MM.1S (cell line): ENCODE results near the gene ZBED5.

ENCODE experiments used
- DNase-seq: peaks from one replicate; pipeline ENCODE4 v3.0.0-alpha.2; 2015
- H2AFZ ChIP-seq: fragments of 300-600 bp; sonication (generic); 2 replicates; pipeline ENCODE4 v1.6.0; 2016; ENCODE audit warnings: antibody characterized with exemption, low read length
- H3F3A ChIP-seq: fragments of 300-600 bp; sonication (generic); 2 replicates; pipeline ENCODE4 v1.6.1; 2016; ENCODE audit warnings: mild to moderate bottlenecking, antibody characterized with exemption, low read length, moderate library complexity, mixed read lengths; ENCODE audit not compliant: insufficient read depth
- H3K27ac ChIP-seq: fragments of 300-600 bp; sonication (generic); 2 replicates; pipeline ENCODE4 v1.5.1; 2016; ENCODE audit warnings: mild to moderate bottlenecking, low read length
- H3K27me3 ChIP-seq: fragments of 300-600 bp; sonication (generic); replicated peaks from 2 replicates; pipeline ENCODE4 v1.6.0; 2016; ENCODE audit warnings: low read length; ENCODE audit not compliant: insufficient read depth
- H3K36me3 ChIP-seq: fragments of 300-600 bp; sonication (generic); replicated peaks from 2 replicates; pipeline ENCODE4 v1.6.1; 2016; ENCODE audit warnings: mild to moderate bottlenecking, low read length, mixed read lengths; ENCODE audit not compliant: insufficient read depth
- H3K4me1 ChIP-seq: fragments of 300-600 bp; sonication (generic); 2 replicates; pipeline ENCODE4 v1.6.1; 2016; ENCODE audit warnings: low read length, mixed read lengths
- H3K4me2 ChIP-seq: fragments of 300-600 bp; sonication (generic); 2 replicates; pipeline ENCODE4 v1.6.0; 2016; ENCODE audit warnings: low read depth, low read length
- H3K4me3 ChIP-seq: fragments of 300-600 bp; sonication (generic); 2 replicates; pipeline ENCODE4 v1.5.1; 2016; ENCODE audit warnings: low read length, mixed read lengths
- H3K79me2 ChIP-seq: fragments of 300-600 bp; sonication (generic); 2 replicates; pipeline ENCODE4 v1.6.1; 2016; ENCODE audit warnings: mixed run types, low read length, mixed read lengths
- H3K9ac ChIP-seq: fragments of 300-600 bp; sonication (generic); 2 replicates; pipeline ENCODE4 v1.6.1; 2016; ENCODE audit warnings: low read length, mixed read lengths
- H3K9me2 ChIP-seq: fragments of 300-600 bp; sonication (generic); replicated peaks from 2 replicates; pipeline ENCODE4 v1.6.1; 2016; ENCODE audit warnings: mild to moderate bottlenecking, low read length, mixed read lengths; ENCODE audit not compliant: insufficient read depth
- H3K9me3 ChIP-seq: fragments of 300-600 bp; sonication (generic); replicated peaks from 2 replicates; pipeline ENCODE4 v1.6.1; 2016; ENCODE audit warnings: mild to moderate bottlenecking, low read length, mixed read lengths; ENCODE audit not compliant: insufficient read depth
- H4K20me1 ChIP-seq: fragments of 300-600 bp; sonication (generic); 2 replicates; pipeline ENCODE4 v1.6.1; 2016; ENCODE audit warnings: mild to moderate bottlenecking, low read length, moderate library complexity, mixed read lengths; ENCODE audit not compliant: insufficient read depth
- CTCF ChIP-seq: fragments of 300-600 bp; sonication (generic); IDR thresholded peaks from 2 replicates; pipeline ENCODE4 v1.5.1; 2016; ENCODE audit warnings: antibody characterized with exemption, low read length, mixed read lengths
- EZH2 ChIP-seq: fragments of 300-600 bp; sonication (generic); optimal IDR thresholded peaks from 2 replicates; pipeline ENCODE3; 2017; ENCODE audit warnings: low read depth, mild to moderate bottlenecking, antibody characterized with exemption, low read length, mixed read lengths
- EZH2phosphoT487 ChIP-seq: fragments of 300-600 bp; sonication (generic); IDR thresholded peaks from 2 replicates; pipeline ENCODE4 v1.6.1; 2018; ENCODE audit warnings: antibody characterized with exemption, low read length

ZBED5 gene

GRCh38 chr11:10868352-10868751 is 10.5 kb upstream of the ZBED5 start:
- Histone ChIP-seq H3K9me3 (no peaks in the 10 kb centered on the region), H3F3A (no peaks in the 10 kb centered on the region), H3K27me3 (no peaks in the 10 kb centered on the region), H3K36me3 (no peaks in the 10 kb centered on the region), H3K4me1 (0 out of 2 replicates have a peak, but pooled peaks cover 4% of the 10 kb centered on the region), H3K9ac (no peak overlapping the region), H3K9me2 (no peaks in the 10 kb centered on the region), H4K20me1 (no peaks in the 10 kb centered on the region), H3K79me2 (no peaks in the 10 kb centered on the region), H3K27ac (no peak overlapping the region), H2AFZ (no peak overlapping the region), H3K4me2 (no peak overlapping the region), H3K4me3 (no peak overlapping the region)
- TF ChIP-seq EZH2: no peak
- no peak for TF ChIP-seq EZH2phosphoT487
- TF ChIP-seq CTCF: no peak
- DNase-seq: no peak

- no peak overlapping the region for H3K4me2 ChIP-seq
- H3F3A ChIP-seq: no peaks in the 10 kb centered on the region
- H3K9ac ChIP-seq: no peak overlapping the region
- no peak for DNase-seq
- H3K36me3 ChIP-seq: no peaks in the 10 kb centered on the region
- H3K27me3 ChIP-seq: no peaks in the 10 kb centered on the region
- H3K9me3 ChIP-seq: no peaks in the 10 kb centered on the region
- no peak overlapping the region for H2AFZ ChIP-seq
- H3K27ac ChIP-seq: no peak overlapping the region
- H3K79me2 ChIP-seq: no peaks in the 10 kb centered on the region
- H3K9me2 ChIP-seq: no peaks in the 10 kb centered on the region
- TF ChIP-seq CTCF (no peak), EZH2phosphoT487 (no peak), EZH2 (no peak)
- no peak overlapping the region for H3K4me3 ChIP-seq
- H4K20me1 ChIP-seq: no peaks in the 10 kb centered on the region
- H3K4me1 ChIP-seq: 0 out of 2 replicates have a peak, but pooled peaks cover 4% of the 10 kb centered on the region
Measured at GRCh38 chr11:10866893-10867331, 9.1 kb upstream of the ZBED5 start.

GRCh38 chr11:10865837-10866270 is 8.0 kb upstream of the ZBED5 start:
- H3K27me3 ChIP-seq: no peaks in the 10 kb centered on the region
- no peaks in the 10 kb centered on the region for H3K9me2 ChIP-seq
- no peak for DNase-seq
- H3F3A ChIP-seq: no peaks in the 10 kb centered on the region
- H3K9me3 ChIP-seq: no peaks in the 10 kb centered on the region
- H3K4me3 ChIP-seq: no peak overlapping the region
- H4K20me1 ChIP-seq: no peaks in the 10 kb centered on the region
- H3K4me2 ChIP-seq: peak overlapping the region; percentile 9; the same call in 1 of the 2 replicates
- H3K4me1 ChIP-seq: 0 out of 2 replicates have a peak, but pooled peaks cover 4% of the 10 kb centered on the region
- no peak overlapping the region for H2AFZ ChIP-seq
- no peak overlapping the region for H3K27ac ChIP-seq
- TF ChIP-seq EZH2 (no peak), EZH2phosphoT487 (no peak), CTCF (no peak)
- H3K36me3 ChIP-seq: no peaks in the 10 kb centered on the region
- H3K79me2 ChIP-seq: no peaks in the 10 kb centered on the region
- no peak overlapping the region for H3K9ac ChIP-seq
